SW 1271 (cell line): ENCODE results near the gene TMEM132D.
"Not testable (repeated sequence)": the region's sequence is repeated elsewhere in the genome, so short reads cannot be mapped to it uniquely, and the experiment has no call there.

Experiments used
- DNase-seq, 2 experiments: peaks; one replicate each; lab custom pipeline; 2025; lab: John Stamatoyannopoulos, UW

Gene TMEM132D

GRCh38 chr12:129067491-129067890 lies 836.3 kb downstream of the TMEM132D start:
- no peak for DNase-seq

GRCh38 chr12:129064209-129064855 lies 839.5 kb downstream of the TMEM132D start:
- no peak for DNase-seq

- DNase-seq, result no peak
These were observed 840.2 kb downstream of the TMEM132D start for GRCh38 chr12:129063600-129063999.

GRCh38 chr12:129053232-129053631 lies 850.6 kb downstream of the TMEM132D start:
- no peak for DNase-seq

GRCh38 chr12:129052373-129052772 lies 851.5 kb downstream of the TMEM132D start:
- no peak for DNase-seq

- DNase-seq, result no peak
These were observed 853.9 kb downstream of the TMEM132D start for GRCh38 chr12:129049917-129050316.

GRCh38 chr12:129043334-129043733 lies 860.5 kb downstream of the TMEM132D start:
- DNase-seq, result not testable (repeated sequence)

- DNase-seq, result no peak
These were observed 867.7 kb downstream of the TMEM132D start for GRCh38 chr12:129036135-129036534.

GRCh38 chr12:129034558-129035289 lies 869.1 kb downstream of the TMEM132D start:
- DNase-seq, result no peak

GRCh38 chr12:129028844-129029243 lies 875.0 kb downstream of the TMEM132D start:
- DNase-seq, result no peak

- no peak for DNase-seq
These were observed 878.8 kb downstream of the TMEM132D start for GRCh38 chr12:129025055-129025454.
